Activated naive CD8-positive, alpha-beta T cell treated with anti-CD3 and anti-CD28 coated beads, Interleukin-2, amount 50 U/mL, for 16 hours (primary cell): ENCODE measurements around the gene NFIB.

Source experiments
- DNase-seq: peaks from one replicate; pipeline ENCODE4 v3.0.0-alpha.2; 2020; ENCODE audit warnings: low read depth, low spot score

The NFIB gene

DNA sequence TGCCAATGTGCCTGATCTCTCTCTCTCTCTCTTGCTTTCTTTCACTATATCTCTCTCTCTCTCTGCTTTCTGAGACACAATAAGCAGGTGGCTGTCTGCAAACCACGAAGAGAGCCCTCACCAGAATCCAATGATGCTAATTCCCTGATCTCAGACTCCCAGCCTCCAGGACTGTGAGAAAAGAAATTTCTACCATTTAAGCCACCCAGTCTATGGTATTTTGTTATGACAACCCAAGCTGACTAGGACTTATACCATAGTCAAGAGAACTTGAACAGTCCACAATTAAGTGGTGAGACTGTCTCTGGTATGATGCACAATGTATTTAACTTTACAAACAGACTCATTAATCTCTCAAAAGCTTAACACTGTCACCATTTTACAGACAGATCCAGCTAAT, 67.0 kb downstream of the NFIB start:
- DNase-seq: no peak

DNA sequence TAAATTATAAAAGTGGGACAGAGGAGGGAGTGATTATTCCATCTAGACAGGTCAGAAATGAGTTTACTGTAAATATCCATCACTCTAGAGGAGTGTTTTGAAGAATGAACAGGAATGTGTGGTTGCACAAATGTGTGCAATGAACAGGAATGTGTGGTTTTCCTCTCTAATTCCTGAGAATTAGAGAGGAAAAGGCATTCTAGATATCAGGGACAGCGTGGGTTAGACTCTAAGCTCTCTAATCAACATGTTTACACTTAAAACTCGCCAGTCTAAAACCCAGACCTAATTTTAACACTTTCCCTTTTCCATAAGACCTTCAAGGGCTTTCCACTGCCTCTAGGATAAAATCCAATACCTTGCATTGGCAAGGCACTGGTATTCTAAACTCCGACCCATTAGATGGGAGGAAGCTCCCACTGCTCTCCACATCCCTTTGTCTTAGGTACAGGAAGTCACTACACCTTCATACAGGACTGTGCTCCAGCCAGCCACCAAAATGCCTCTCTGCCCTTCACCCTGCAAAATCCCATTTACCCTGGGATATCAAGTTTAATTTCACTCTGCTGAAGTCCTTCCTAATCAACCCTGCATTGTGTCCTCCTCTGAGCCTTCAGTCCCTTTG, 67.9 kb downstream of the NFIB start:
- no peak for DNase-seq

DNA sequence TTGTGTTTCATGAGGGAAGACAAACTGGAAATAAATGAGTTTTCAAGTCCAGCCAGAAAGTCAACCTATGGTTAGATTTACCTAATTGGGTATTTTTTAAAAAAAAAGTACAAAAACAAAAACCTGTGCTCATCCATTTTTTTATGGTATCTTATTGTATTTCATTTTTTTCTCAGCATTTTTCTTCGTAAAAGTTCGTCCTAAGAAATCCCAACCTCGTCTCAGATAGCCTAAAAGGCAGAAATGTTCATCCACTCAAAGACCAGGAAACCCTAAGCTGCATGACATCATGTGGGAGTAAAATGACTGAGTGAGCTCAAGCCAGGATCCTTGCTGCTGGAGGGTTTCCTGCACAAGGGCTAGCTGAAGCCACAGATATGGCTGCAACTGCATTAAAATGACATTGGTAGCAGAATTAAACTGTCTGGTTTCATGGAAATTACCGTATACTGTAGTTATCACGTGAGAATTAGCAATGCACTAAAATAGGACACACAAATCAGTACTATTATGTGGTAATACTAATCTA, 70.4 kb downstream of the NFIB start:
- DNase-seq: no peak

DNA sequence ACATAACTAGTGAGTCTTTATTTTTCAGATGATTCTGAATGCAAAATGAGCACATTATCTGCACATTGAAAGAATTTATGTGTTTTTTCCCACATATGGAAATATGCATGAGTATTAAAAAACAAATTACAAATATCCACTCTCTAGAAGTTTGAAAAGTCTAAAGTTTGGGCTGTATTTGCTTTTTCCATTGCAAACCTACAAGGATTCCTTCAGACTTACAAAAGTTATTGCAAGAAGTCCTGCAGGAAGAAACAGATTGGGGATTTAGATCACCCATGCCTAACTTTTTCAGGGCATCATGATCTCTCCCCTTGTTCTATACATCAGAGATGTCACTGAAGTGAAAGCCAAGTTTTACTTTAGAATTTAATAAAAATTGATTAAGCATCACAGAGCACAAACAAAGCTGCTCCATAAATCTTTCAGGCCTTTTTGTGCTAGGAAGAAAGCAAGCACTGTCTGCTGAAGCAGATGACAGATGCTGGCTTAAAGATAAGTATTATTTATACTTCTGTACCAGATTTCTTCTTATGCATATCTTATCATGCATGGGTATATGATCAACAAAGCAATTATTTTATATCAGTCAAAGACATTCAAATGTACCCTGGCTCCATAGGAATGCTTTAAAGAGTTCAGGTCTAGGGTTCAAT, 71.7 kb downstream of the NFIB start:
- DNase-seq: no peak

DNA sequence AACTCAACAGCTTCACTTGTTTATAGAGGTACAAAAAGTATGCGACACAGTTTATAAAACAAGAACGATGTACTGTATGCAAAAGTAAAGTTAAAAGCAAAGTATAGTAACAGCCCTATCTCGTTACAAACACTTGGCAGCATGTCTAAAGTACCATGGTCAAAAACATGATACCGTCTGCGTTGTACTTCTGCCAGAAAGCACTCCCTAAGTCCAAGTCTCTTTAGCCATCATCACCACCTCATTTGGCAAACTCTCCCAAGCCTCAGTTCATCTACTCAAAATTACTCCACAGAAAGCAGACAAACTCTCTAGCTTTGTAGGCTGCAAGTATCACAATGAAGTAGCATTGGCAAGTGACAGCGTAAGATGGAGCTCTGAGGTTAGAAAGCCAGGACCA, 73.4 kb downstream of the NFIB start:
- DNase-seq: no peak

DNA sequence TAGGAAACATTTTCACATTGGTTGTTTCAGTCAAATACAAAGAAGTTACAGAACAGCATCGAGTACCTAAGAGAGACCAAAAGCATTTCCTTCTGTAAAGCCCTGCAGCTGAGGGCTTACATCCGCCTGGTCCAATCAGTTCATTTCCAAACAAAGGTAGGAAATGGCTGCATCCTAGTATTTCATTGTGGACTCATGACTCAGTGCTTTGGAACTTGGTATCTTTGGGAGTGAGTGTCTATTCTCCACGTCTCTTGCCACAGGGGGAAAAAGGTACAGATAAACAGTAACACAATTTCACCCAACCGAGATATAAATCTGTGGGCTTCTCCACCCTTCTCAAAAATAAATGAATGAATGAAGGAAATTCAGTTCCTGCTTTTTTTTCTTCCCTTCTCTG, 75.4 kb downstream of the NFIB start:
- DNase-seq: no peak

DNA sequence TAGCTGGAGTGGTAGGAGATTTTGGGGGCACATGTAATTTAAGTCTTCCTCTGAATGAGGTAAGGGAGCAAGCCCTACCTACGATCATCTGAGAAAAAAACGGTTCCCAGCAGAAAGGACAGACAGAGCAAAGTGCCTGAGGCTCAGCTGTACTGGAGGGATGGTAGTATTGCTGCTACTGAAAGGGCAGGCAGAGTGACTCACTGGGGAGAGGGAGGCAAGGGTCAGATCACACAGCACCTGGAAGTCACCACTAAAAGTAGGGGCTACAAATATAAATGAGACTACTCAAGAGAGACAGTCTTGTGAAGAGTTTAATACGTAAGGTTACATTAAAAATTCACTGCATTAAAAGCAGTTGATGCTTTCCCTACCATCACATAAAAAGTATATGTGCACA, 75.9 kb downstream of the NFIB start:
- DNase-seq: no peak

DNA sequence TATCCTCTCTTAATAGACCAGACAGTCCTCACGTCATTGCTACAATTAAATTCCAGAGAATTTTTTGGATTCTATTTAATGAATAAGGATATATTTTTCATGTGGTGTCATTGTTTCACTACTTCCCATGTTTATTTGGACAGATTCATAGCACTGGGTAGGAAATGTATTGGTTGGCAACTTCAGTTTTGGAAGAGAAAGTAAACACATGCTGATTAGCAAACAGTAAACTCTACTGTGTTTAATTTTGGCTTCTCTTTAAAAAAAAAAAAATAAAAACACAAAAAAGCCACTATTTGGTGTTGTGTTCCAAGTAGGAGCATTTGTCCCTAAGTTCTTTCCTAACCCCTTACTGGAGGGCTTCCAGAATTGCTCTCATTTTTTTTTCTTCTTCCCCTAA, 77.3 kb downstream of the NFIB start:
- DNase-seq: no peak

DNA sequence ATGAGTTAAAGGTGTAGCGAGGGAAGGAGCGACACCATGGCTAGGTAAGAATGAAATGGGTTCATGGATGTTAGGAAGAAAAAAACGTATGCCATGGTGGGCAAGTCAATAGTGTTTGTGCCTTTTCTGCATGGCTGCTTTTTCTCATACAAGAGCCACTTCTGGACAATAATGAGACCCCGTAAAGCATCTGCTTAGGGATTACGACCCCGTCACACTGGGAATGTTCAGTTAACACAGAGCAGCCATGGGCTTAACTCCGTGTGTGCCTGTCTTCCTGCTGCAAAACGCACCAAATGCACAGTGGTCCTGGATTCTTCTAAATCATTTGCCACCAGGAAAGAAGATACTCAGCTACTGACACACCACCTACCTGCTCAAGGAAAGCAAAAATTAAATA, 81.8 kb downstream of the NFIB start:
- no peak for DNase-seq

DNA sequence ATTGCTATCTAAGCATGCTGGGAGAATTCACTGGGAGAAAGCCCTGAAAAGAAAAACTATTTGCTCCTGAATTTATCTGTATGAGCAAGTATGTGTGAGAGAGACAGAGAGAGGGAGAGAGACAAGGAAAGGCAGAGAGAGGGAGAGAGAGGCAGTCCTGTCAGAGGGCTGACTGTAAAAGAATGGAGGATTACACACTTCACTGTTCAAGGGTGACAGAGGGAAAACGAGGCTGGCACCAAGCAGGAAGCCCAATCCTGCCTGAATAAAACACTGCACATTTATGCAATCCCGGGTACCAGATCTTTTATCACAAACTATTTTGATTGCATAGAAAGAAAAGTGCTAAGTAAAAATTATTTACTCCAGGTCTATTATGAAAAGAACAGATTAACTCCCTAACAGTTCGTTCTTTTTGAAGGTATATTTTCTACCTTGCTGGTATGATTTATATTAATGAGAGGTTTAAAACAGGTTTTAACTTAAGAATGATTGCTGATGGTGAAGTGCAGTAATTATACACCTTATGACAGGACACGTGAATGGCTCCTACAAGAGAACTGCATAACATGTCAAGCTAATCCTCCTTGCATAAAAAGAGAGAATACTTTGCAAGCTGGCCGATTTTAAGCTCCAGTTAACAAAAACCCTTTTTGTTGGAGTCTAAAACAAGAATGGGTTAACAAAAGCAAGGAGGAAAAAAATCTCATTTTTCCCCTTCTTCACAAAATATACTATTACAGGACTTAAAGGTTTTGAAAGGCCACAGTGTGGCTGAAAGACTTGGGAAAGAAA, 82.5 kb downstream of the NFIB start:
- DNase-seq: no peak

DNA sequence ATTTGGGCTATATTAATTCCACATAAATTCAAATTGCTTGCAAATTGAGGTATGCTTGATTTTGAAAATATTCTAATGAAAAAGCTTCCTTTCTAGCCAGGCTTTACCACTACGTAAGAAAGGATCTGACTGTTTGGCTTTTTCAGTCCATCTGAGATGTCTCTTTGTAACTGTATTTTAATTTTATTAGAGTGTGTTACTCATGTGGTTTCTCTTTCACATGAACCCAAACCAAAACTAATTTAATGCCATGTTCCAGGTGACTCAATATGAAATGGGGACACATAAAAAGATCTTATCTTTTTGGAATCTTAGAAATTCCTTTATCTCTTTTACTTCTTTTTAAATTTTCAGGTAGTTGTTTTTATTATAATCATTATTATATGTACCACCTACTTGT, 85.3 kb downstream of the NFIB start:
- DNase-seq: no peak

DNA sequence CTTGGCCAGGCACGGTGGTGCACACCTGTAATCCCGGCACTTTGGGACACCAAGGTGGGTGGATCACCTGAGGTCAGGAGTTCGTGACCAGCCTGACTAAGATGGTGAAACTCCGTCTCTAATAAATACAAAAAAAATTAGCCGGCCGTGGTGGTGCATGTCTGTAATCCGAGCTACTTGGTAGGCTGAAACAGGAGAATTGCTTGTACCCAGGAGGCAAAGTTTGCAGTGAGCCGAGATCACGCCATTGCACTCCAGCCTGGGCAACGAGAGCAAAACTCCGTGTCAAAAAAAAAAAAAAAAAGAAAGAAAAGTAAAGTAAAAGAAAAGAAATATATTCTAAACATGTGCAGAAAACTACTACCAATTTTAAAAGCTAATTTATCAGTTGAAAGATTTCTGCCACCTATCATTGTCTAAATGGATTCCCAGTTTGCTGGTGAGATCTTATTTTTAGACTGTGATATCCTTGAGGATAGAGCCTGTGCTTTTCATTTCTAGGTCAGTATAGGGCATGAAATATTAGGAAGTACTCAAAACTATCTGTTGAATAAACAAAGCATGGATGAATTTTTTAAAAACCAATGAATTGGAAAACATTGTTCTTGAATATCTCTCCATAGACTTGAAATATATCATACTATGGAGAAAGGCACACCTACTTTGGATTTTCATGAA, 86.9 kb downstream of the NFIB start:
- DNase-seq: no peak

DNA sequence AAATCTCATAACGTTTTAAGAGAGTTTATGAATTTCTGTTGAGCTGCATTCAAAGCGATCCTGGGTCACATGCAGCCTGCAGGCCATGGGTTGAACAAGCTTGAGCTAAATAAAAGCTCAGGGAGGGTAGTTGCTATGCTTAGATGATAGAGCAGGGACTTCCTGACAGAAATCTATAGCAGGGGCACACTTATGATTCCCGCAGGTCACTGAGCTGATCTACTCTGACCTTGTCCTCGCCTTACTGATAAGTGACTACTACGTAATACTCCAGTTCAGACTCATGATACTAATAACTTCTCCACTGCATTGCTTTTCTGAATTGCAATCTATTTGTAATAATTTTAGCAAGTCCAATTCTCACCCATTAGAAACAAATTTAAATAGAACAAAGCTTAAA, 90.9 kb downstream of the NFIB start:
- no peak for DNase-seq

DNA sequence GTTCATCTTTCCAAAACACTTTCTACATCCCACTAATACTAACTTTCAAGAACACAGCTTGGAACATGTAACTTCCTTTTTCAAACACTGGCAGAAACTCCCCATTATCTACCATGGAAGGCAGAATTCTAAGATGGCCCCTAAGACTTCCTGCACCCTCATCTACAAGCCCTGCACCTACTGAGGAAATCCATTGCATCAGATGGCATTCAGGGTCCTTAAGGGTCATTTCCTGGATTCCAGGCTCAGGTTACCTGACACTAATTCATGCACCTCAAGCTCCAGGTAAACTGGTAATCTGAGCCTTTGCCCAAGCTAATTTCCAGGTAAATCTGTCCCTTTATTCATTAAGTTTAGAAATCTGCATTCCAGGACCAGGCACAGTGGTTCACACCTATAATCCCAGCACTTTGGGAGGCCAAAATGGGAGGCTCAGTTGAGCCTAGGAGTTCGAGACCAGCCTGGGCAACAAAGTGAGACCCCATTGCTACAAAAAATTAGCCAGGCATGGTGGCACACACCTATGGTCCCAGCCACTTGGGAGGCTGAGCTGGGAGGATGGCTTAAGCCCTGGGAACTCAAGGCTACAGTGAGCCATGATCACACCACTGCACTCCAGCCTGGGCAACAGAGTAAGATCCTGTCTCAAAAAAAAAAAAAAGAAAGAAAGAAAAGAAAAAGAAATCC, 91.6 kb downstream of the NFIB start:
- DNase-seq: no peak

DNA sequence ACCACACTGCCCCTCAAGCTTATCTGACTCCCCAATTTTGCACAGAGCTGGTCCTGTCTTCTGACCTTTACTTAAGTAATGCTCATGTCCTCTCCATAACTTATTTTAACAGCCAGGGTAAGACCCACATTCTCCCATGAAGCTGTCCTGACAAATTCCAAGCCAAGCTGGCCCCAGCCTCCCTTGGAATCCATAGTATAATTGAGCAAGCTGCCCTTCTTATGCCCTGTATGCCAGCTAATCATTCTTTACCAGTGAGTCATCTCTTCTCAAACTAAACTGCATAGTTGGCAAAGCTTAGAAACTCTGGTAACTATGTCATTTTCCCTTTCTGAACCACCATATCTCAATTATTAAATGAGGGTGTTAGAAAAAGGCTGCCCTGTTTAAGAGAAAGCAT, 92.4 kb downstream of the NFIB start:
- DNase-seq: no peak

DNA sequence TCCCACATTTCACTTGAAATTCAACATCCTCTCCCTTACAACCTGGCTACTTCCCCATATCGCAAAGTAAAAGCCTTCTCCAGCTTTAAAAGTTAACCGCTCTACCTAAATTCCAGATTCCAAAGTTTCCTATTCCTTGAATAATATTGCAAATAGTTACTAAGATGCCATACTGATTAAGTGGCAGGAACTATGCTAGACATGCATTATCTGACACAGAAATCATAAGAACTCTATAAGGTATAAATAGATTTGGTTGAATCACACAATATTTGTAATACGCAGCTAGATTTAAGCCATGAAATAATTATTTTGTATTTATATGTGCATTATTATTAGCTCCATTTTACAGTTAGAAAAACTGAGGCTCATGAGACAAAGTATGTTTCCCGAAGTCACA, 92.8 kb downstream of the NFIB start:
- DNase-seq: no peak

DNA sequence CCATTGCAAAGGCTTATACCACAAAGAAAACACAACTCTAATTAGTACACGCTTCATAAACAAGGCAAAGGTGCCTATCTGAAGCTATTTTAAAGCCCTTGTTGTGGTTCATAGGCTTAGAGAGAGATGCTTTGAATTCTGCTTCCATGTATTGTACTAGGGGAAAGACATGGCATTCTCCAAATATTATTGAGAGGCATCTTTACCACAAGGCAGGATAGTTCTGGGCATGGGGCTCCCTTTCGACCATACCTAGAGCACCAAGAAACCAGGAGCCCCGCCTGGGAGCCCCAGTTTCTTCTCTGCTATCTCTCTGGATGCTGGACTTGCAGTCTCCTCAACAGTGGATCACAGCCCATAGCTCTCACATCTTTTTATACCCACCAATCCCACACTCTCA, 93.7 kb downstream of the NFIB start:
- DNase-seq: no peak

DNA sequence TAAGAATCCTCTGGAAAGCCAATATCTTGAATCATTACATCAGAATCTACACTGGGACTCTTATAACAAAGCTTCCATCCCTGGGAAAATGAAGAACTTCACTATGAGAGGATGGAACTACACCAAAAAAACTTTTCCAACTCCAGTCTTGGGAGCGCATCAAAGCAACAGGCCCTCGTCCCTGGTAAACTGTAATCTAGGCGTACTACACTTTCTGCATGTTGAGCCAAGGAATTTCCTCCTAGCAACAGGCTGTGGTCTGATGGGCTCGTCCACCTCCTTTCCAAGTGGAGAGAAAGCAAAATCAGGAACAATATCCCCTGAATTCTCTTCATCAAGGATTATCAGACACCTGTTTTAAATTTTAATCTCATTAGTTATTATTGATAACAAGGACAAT, 94.1 kb downstream of the NFIB start:
- DNase-seq: no peak

DNA sequence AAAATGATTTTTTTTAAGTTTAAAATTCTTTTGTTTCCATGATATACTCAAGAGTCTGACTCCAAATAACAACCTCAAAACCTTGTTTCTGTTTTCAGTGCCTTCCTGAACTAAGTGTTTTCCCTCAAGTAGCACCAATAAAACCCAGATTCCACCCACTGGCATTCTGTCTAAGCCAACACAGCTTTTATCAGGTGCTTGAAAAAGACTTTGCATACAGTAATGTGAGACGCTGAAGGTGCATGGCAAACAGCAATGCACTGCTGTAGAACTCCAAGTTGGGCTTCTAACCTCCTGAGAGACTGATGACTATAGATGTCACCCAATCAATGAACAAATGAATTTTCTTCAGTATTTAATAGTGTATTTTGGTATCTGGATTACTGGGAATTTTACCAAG, 95.7 kb downstream of the NFIB start:
- DNase-seq: no peak

DNA sequence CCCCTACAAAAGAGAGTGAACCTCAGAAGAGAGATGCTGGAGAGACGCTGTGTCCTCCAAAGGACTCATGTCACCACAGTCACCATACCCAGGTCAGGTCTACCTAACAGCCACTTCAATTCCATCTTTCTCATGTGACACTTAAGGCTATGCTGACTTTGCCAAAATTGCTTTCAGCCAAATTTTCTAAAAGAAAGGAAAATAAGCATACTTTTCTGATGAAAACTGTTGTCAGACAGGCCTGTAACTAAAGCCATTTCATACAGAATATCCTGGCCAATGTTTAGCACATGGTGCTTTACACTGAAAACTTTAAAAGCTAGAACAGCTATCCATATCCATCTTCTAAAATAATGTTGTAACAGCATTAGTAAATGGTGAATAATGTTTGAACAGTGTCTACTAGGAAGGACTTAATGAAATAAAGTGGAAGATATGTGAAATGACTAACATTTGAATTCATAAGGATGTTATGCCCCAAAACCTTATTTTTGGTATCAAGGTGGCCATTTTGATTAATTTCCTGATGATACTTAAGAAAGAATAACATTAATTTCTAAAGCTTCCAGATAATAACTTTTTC, 97.2 kb downstream of the NFIB start:
- no peak for DNase-seq

DNA sequence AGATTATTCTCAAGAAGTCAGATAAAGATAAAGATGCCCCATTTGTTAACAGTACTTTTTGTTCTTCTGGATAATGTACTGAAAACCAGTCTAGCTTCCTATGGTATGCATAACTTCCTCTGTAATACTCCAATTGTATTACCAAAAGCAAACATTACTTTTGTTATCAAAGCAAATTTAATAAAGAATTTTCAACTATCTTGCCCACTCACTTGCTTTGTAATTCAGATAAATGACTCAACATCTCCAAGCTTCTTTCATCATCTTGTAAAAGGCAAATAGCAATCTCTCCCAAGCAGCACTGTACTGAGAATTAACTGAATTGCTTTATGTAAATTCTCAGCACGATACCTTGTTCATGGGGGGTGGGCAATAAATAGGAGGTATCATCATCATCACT, 98.3 kb downstream of the NFIB start:
- DNase-seq: no peak
